Activated T-cell treated with anti-CD3 and anti-CD28 coated beads, Interleukin-2, amount 50 U/mL, for 4 hours (primary cell): ENCODE measurements around the gene SFPQ. TPM values are rescaled to one million over a fixed set of nuclear protein-coding genes. Genes with fewer than 3 reads are reported as not detected.
"Not testable (repeated sequence)": the region's sequence is repeated elsewhere in the genome, so short reads cannot be mapped to it uniquely, and the experiment has no call there.

Experiments
- ATAC-seq, 2 donors: fragments of 200-7000 bp; cut with Tn5 transposase; one replicate each; pipeline ENCODE4 v1.10.0; 2021
- DNase-seq: peaks from one replicate; pipeline ENCODE4 v3.0.0-alpha.2; 2020
- H3K27me3 Mint-ChIP-seq: one replicate; pipeline ENCODE4 v1.8.0; 2021; ENCODE audit warnings: low read depth, mixed read lengths
- H3K36me3 Mint-ChIP-seq: one replicate; pipeline ENCODE4 v1.8.0; 2022; ENCODE audit warnings: mixed read lengths; ENCODE audit not compliant: insufficient read depth
- H3K4me1 Mint-ChIP-seq: one replicate; pipeline ENCODE4 v1.8.0; 2021; ENCODE audit warnings: low read depth, mixed read lengths
- H3K4me3 Mint-ChIP-seq: one replicate; pipeline ENCODE4 v1.8.0; 2021; ENCODE audit warnings: mild to moderate bottlenecking, moderate library complexity, mixed read lengths
- H3K9me3 Mint-ChIP-seq: one replicate; pipeline ENCODE4 v1.8.0; 2021; ENCODE audit warnings: mixed read lengths
- total RNA-seq, 3 donors: library from RNA; stranded (reverse); gene quantifications; one replicate each; pipeline ENCODE4 v1.2.1, GENCODE V29; 2021

Gene SFPQ
- total RNA-seq, 3 donors from 2014 or later, result 462 to 466 (median 464) TPM

- no peaks in the 10 kb centered on the region for H3K9me3 Mint-ChIP-seq
Observed at GRCh38 chr1:35178295-35178695, 14.7 kb downstream of the SFPQ start.

GRCh38 chr1:35177237-35177786 lies 15.6 kb downstream of the SFPQ start:
- H3K9me3 Mint-ChIP-seq, result no peaks in the 10 kb centered on the region
- H3K4me1 Mint-ChIP-seq, result peaks cover 42% of the 10 kb centered on the region
- no peak overlapping the region for H3K4me3 Mint-ChIP-seq
- DNase-seq, result no peak
- ATAC-seq, result no peak
- peaks cover 48% of the 10 kb centered on the region for H3K36me3 Mint-ChIP-seq
- no peaks in the 10 kb centered on the region for H3K27me3 Mint-ChIP-seq

More at GRCh38 chr1:35178295-35178695, 14.7 kb downstream of the SFPQ start:
- Mint-ChIP-seq H3K36me3 (peaks cover 55% of the 10 kb centered on the region), H3K4me1 (peaks cover 50% of the 10 kb centered on the region), H3K4me3 (no peak overlapping the region), H3K27me3 (no peaks in the 10 kb centered on the region)
- no peak for DNase-seq
- no peak for ATAC-seq

GRCh38 chr1:35175602-35176001 lies 17.3 kb downstream of the SFPQ start:
- Mint-ChIP-seq H3K27me3 (no peaks in the 10 kb centered on the region), H3K36me3 (peaks cover 35% of the 10 kb centered on the region), H3K4me1 (peaks cover 27% of the 10 kb centered on the region), H3K9me3 (no peaks in the 10 kb centered on the region), H3K4me3 (no peak overlapping the region)
- no peak for DNase-seq
- no peak for ATAC-seq

GRCh38 chr1:35175098-35175576 lies 17.8 kb downstream of the SFPQ start:
- H3K36me3 Mint-ChIP-seq, result peaks cover 32% of the 10 kb centered on the region
- H3K4me1 Mint-ChIP-seq, result peaks cover 23% of the 10 kb centered on the region
- H3K9me3 Mint-ChIP-seq, result no peaks in the 10 kb centered on the region
- no peak for DNase-seq
- ATAC-seq, result no peak
- no peak overlapping the region for H3K4me3 Mint-ChIP-seq
- no peaks in the 10 kb centered on the region for H3K27me3 Mint-ChIP-seq

- no peak overlapping the region for H3K4me3 Mint-ChIP-seq
- no peaks in the 10 kb centered on the region for H3K9me3 Mint-ChIP-seq
- peaks cover 12% of the 10 kb centered on the region for H3K4me1 Mint-ChIP-seq
- DNase-seq (no peak), ATAC-seq (no peak)
- peaks cover 25% of the 10 kb centered on the region for H3K36me3 Mint-ChIP-seq
- no peaks in the 10 kb centered on the region for H3K27me3 Mint-ChIP-seq
Observed at GRCh38 chr1:35173909-35174540, 18.9 kb downstream of the SFPQ start.

- Mint-ChIP-seq H3K9me3 (no peaks in the 10 kb centered on the region), H3K36me3 (peaks cover 25% of the 10 kb centered on the region), H3K4me3 (no peak overlapping the region), H3K27me3 (no peaks in the 10 kb centered on the region), H3K4me1 (peaks cover 7% of the 10 kb centered on the region)
- ATAC-seq, result no peak
- DNase-seq, result no peak
Observed at GRCh38 chr1:35173491-35173890, 19.5 kb downstream of the SFPQ start.

- no peak overlapping the region for H3K4me3 Mint-ChIP-seq
Observed at GRCh38 chr1:35172022-35172421, 20.9 kb downstream of the SFPQ start.

GRCh38 chr1:35171579-35171978 lies 21.4 kb downstream of the SFPQ start:
- no peaks in the 10 kb centered on the region for H3K27me3 Mint-ChIP-seq
- DNase-seq (no peak), ATAC-seq (no peak)
- no peak overlapping the region for H3K4me3 Mint-ChIP-seq
- H3K36me3 Mint-ChIP-seq, result peaks cover 14% of the 10 kb centered on the region
- H3K9me3 Mint-ChIP-seq, result no peaks in the 10 kb centered on the region
- H3K4me1 Mint-ChIP-seq, result peaks cover 3% of the 10 kb centered on the region

More at GRCh38 chr1:35172022-35172421, 20.9 kb downstream of the SFPQ start:
- H3K27me3 Mint-ChIP-seq, result no peaks in the 10 kb centered on the region
- peaks cover 14% of the 10 kb centered on the region for H3K36me3 Mint-ChIP-seq
- H3K4me1 Mint-ChIP-seq, result peaks cover 3% of the 10 kb centered on the region
- H3K9me3 Mint-ChIP-seq, result no peaks in the 10 kb centered on the region
- DNase-seq (no peak), ATAC-seq (no peak)

GRCh38 chr1:35164893-35165292 lies 28.1 kb downstream of the SFPQ start:
- Mint-ChIP-seq H3K27me3 (no peaks in the 10 kb centered on the region), H3K9me3 (peaks cover 2% of the 10 kb centered on the region), H3K4me3 (no peak overlapping the region), H3K36me3 (no peaks in the 10 kb centered on the region), H3K4me1 (no peaks in the 10 kb centered on the region)
- no peak for ATAC-seq
- DNase-seq, result no peak

- Mint-ChIP-seq H3K36me3 (no peaks in the 10 kb centered on the region), H3K9me3 (no peaks in the 10 kb centered on the region), H3K27me3 (no peaks in the 10 kb centered on the region), H3K4me1 (peaks cover 7% of the 10 kb centered on the region), H3K4me3 (no peak overlapping the region)
- DNase-seq (no peak), ATAC-seq (no peak)
Observed at GRCh38 chr1:35151220-35151619, 41.7 kb downstream of the SFPQ start.

GRCh38 chr1:35145892-35146549 lies 46.9 kb downstream of the SFPQ start:
- H3K4me3 Mint-ChIP-seq, H3K27me3 Mint-ChIP-seq, H3K36me3 Mint-ChIP-seq, H3K9me3 Mint-ChIP-seq, DNase-seq: not testable (repeated sequence)
- peak in 1 of 2 donors; percentile 35 for ATAC-seq
- peaks cover 13% of the 10 kb centered on the region for H3K4me1 Mint-ChIP-seq

GRCh38 chr1:35143737-35144508 lies 49.0 kb downstream of the SFPQ start:
- H3K36me3 Mint-ChIP-seq, result no peaks in the 10 kb centered on the region
- H3K9me3 Mint-ChIP-seq, result no peaks in the 10 kb centered on the region
- no peaks in the 10 kb centered on the region for H3K27me3 Mint-ChIP-seq
- ATAC-seq (no peak), DNase-seq (no peak)
- peaks cover 13% of the 10 kb centered on the region for H3K4me1 Mint-ChIP-seq
- H3K4me3 Mint-ChIP-seq, result no peak overlapping the region

GRCh38 chr1:35142728-35143127 lies 50.2 kb downstream of the SFPQ start:
- not testable (repeated sequence) for DNase-seq, H3K4me3 Mint-ChIP-seq, H3K36me3 Mint-ChIP-seq, H3K9me3 Mint-ChIP-seq, ATAC-seq, H3K27me3 Mint-ChIP-seq
- H3K4me1 Mint-ChIP-seq, result peaks cover 13% of the 10 kb centered on the region

- not testable (repeated sequence) for H3K4me3 Mint-ChIP-seq, H3K9me3 Mint-ChIP-seq, DNase-seq, H3K36me3 Mint-ChIP-seq, ATAC-seq, H3K27me3 Mint-ChIP-seq
- peaks cover 13% of the 10 kb centered on the region for H3K4me1 Mint-ChIP-seq
Observed at GRCh38 chr1:35142294-35142693, 50.7 kb downstream of the SFPQ start.
